SH-SY5Y (cell line): ENCODE measurements around the gene PPHLN1.

Source experiments
- GATA2 ChIP-seq: IDR thresholded peaks from 2 replicates; pipeline ENCODE4 v1.6.1; 2011; ENCODE audit warnings: mild to moderate bottlenecking, low read depth, low read length
- GATA3 ChIP-seq: IDR thresholded peaks from 2 replicates; pipeline ENCODE4 v1.6.1; 2011; ENCODE audit warnings: low read depth, mild to moderate bottlenecking, low read length, moderate library complexity

- TF ChIP-seq GATA2 (no peak), GATA3 (no peak)
These were observed 41.1 kb upstream of the PPHLN1 start for GRCh38 chr12:42284876-42285275.
